GM13976 (cell line): ENCODE data around the gene LRCH4.
"Not testable (repeated sequence)": the region's sequence is repeated elsewhere in the genome, so short reads cannot be mapped to it uniquely, and the experiment has no call there.

Source experiments
- DNase-seq: peaks from one replicate; pipeline ENCODE4 v3.0.0; 2012; ENCODE audit warnings: low spot score
- in situ Hi-C: fragments of 300-500 bp; cut with MboI; formaldehyde crosslinking; loops from one replicate; pipeline ENCODE4 v1.12.0; 2022; ENCODE audit warnings: low sequenced_read_pairs, mixed read lengths, inconsistent platforms; ENCODE audit not compliant: unreplicated experiment
- TF ChIP-seq, protein P1 (sequence below): IDR thresholded peaks from 2 replicates; pipeline ENCODE4 v1.5.1; 2012; ENCODE audit warnings: borderline replicate concordance, mild to moderate bottlenecking; ENCODE audit not compliant: insufficient read depth; ENCODE audit errors: extremely low read depth, missing control alignments, control extremely low read depth

The LRCH4 gene

DNA sequence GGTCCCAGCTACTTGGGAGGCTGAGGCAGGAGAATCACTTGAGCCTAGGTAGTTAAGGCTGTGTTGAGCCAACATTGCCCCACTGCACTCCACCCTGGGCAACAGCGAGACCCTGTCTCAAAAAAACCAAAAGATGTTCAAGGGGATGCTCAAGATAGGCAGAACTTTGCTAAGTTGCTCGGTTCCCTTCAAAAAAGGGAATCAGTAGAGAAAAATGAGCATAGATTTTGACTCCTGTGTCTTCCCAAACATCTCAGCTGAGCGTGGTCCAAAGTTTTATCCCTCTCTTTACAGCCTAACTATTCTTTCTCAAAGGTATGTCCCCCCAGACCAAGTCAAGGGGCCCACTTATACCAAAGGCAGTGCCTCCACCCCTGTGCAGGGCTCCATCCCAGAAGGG is 32.9 kb downstream of the LRCH4 start:
- TF ChIP-seq, protein P1, sequence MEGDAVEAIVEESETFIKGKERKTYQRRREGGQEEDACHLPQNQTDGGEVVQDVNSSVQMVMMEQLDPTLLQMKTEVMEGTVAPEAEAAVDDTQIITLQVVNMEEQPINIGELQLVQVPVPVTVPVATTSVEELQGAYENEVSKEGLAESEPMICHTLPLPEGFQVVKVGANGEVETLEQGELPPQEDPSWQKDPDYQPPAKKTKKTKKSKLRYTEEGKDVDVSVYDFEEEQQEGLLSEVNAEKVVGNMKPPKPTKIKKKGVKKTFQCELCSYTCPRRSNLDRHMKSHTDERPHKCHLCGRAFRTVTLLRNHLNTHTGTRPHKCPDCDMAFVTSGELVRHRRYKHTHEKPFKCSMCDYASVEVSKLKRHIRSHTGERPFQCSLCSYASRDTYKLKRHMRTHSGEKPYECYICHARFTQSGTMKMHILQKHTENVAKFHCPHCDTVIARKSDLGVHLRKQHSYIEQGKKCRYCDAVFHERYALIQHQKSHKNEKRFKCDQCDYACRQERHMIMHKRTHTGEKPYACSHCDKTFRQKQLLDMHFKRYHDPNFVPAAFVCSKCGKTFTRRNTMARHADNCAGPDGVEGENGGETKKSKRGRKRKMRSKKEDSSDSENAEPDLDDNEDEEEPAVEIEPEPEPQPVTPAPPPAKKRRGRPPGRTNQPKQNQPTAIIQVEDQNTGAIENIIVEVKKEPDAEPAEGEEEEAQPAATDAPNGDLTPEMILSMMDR = no peak
- in situ Hi-C loops = loop anchor here (25.0 kb wide), 1 partner anchor 91 kb away; the partner anchor contains the start of gene SPACDR
- DNase-seq = no peak

DNA sequence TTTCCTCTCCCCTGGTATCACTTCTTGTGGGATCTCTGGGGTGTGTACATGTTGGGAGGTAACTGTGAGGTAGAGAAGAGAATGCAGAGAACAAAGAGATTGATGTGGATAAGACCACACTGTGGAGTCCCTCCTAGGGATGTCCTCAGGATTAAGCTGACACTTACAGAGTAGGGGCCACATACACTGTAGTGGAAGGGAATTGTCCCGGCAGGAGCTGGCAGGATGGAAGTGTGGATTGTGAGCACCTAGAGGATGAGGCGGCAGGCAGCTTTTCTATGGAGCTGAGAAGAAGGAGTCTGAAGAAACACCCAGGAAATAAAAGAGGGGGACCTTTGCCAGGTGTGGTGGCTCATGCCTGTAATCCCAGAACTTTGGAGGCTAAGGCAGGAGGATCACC is 33.4 kb downstream of the LRCH4 start:
- in situ Hi-C loops = loop anchor here (25.0 kb wide), 1 partner anchor 90 kb away; the partner anchor contains the start of gene SPACDR
- TF ChIP-seq, protein P1 = no peak
- DNase-seq = no peak

DNA sequence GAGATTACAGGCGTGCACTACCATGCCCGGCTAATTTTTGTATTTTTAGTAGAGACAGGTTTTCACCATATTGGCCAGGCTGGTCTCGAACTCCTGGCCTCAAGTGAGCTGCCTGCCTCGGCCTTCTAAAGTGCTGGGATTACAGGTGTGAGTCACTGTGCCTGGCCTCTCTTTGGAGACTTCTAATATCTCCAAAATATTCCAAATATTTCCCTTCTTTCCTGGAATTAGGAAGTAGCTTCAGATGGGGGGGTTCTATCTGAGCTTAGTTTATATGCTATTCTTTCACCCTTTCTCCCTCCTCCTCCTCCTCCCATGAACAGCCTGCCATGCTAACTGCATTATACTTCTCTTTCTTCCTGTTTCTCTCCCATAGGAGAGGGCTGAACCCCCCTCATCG is 37.5 kb downstream of the LRCH4 start:
- in situ Hi-C loops, DNase-seq: not testable (repeated sequence)

DNA sequence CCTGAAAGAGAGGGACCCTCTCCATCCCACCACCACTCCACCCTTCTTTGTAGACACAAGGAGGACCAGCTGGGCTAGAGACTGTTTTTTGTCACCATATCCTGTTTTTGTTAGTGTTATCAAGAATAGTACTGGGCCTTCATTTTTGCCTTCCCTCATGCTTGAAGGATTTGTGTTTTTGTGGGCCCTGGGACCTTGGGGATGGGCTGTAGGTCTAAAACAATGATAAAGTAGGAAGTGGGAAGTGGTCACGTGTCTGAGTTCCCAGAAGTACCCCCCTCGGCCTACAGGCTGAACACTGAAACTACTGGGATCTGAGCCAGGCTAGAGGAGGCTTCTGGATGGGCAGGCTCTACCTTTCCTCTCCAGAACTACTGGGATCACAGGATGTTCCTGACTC is 38.1 kb downstream of the LRCH4 start:
- TF ChIP-seq, protein P1 = no peak
- no peak for DNase-seq
- in situ Hi-C loops = no loop called here

DNA sequence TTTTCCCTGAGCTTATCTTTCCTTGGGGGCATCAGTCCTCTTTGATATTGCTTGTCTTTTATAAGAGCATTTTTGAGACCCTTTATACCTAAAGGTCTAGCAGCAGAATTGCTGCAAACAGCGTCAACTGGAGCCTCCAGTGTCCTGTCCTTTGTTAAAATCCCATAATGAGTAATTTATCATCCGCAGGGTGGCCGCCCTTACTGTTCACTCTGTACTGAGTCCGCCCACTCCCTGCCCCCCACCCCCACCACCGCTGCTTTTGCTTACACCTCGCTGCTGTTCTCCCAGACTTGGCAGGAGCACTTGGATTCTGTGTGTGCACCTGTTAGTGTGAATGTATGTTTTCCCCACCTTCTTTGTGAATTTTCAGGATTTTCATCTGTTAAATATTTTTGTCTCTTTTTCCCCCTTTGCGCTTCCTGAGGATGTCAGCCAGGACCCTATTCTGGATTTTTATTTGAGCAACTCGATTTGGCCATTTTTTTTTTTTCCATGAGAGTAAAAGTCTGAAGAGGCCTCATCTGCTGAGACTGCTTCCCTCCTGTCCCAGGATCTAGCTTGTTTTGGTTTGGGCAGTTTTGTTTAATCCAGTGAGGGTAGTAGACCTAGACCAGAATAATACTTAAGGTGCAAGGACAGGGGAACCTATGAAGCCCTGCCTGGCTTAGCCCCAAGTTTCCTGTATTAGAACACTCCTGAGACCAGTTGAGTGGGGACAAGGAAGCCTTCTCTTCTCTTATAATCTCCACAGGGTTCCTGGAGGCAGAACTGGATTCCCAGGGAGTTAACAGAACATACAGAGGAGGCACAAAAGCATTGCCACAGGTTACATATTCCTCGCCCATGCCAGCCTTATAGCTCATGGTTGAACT is 38.8 kb downstream of the LRCH4 start:
- DNase-seq = no peak
- TF ChIP-seq, protein P1 = no peak
- in situ Hi-C loops = no loop called here

DNA sequence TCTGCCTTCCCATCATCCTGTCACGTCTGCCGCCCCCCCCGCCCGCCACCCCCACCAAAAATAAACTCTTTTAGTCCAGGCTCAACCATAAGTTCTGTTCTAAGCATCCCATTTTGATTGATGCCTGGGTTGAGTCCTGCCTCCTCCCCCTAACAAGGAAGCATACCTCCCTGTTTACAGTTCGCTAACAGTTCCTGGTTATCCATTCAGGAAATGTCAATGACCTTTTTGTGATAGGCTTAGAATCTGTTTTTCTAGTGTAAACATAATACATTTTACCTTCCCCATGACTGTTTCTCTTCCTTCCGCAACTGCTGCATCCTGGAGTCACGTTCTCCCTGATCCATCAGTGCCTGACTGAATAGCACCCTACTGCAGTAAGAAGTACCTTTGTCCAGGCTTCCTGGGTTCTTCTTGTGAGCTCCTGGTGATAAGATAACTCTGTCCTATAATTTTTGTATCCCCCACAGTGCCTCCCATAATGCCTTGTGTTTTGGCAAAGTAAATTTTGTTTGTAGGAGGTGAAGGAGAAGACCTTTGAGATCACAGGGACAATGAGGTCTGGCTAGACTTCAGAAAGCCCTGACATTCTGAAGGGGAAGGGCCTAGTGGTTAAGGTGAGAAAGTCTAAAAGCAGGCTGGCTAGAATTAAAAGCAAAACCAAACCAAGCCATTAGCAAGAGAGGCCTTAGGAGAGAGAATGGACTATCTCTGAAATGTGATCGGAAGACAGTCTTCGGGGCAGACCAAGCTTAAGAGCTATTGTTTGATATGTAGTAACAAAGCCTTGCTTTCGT is 39.6 kb downstream of the LRCH4 start:
- TF ChIP-seq, protein P1 = no peak
- in situ Hi-C loops = no loop called here
- DNase-seq = peak; percentile 55
